ENCODE measurements around the gene RUSF1.
"Not testable (repeated sequence)": the region's sequence is repeated elsewhere in the genome, so short reads cannot be mapped to it uniquely, and the experiment has no call there.

Gene RUSF1

GRCh38 chr16:31507929-31508705 lies at the start of gene RUSF1:
TSS of gene RUSF1 (minus strand) at chr16:31508391. CDS start at chr16:31508373, 18 bp downstream.
- peak; percentile 81 for DNase-seq (ENCODE audit: low spot score)

DNA sequence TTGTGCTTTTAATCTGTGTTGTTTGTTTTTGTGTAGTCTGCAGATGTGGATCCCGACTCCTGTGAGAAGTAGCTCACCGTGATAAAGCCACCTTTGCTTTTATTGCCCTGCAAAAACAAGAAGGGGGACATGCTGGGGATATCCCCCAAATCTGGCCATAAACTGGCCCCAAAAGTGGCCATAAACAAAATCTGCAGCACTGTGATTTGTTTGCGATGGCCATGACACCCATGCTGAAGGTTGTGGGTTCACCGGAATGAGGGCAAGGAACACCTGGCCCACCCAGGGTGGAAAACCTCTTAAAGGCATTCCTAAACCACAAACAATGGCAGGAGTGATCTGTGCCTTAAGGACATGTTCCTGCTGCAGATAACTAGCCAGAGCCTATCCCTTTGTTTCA lies 34.6 kb upstream of the RUSF1 start:
- DNase-seq (ENCODE audit: low spot score), result no peak

GRCh38 chr16:31539762-31540161 lies 31.6 kb upstream of the RUSF1 start:
- DNase-seq (ENCODE audit: low spot score), result not testable (repeated sequence)

DNA sequence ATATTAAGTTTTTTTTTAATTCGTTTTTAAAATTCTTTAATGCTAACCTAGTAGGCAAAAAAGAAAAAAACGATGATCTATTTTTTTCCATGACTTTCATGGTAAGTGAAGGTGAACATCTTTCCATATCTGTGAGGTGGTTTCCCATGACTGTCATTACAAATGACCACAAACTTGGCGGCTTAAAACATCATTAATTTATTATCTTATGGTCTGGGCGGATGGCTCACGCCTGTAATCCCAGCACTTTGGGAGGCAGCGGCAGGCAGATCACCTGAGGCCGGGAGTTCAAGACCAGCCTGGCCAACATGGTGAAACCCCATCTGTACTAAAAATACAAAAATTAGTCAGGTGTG lies 30.0 kb upstream of the RUSF1 start:
- not testable (repeated sequence) for DNase-seq (ENCODE audit: low spot score)

GRCh38 chr16:31537362-31538242 lies 29.4 kb upstream of the RUSF1 start:
- DNase-seq (ENCODE audit: low spot score), result no peak

GRCh38 chr16:31536804-31537361 lies 28.7 kb upstream of the RUSF1 start:
- no peak for DNase-seq (ENCODE audit: low spot score)

GRCh38 chr16:31535737-31536136 lies 27.5 kb upstream of the RUSF1 start:
- DNase-seq (ENCODE audit: low spot score), result no peak

DNA sequence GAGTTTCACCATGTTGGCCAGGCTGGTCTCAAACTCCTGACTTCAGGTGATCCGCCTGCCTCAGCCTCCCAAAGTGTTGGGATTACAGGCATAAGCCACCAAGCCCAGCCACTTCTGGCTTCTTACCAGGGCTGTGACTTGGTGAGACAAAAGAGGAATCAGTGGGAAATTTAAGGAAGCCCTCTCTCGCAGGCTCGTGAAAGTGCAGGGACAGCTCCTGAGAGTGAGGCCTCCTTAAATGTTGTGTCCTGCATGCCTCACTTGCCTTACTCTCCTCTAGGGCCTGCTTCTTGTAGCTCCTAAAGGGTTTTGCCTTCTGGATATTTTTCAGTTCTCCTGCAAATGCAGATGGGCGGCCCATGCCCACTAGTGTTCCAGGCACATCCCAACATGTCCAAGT lies 24.7 kb upstream of the RUSF1 start:
- no peak for DNase-seq (ENCODE audit: low spot score)

DNA sequence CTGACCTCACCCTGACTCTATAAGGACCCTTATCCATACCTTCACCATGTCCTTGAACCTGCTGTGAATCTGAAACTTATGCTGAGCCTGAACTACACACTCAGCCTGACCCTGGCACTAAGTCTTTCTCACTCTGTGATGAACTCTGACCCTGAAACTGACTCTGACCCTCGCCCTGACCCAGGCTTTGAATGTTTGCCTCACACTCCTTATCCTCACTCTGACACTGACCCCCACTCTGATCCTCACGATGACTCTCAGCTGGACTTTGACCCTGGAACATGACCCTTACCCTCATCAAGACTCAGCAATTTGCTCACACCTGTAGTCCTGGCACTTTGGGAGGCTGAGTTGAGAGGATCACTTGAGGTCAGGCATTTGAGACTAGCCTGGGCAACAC lies 23.9 kb upstream of the RUSF1 start:
- DNase-seq (ENCODE audit: low spot score), result no peak

DNA sequence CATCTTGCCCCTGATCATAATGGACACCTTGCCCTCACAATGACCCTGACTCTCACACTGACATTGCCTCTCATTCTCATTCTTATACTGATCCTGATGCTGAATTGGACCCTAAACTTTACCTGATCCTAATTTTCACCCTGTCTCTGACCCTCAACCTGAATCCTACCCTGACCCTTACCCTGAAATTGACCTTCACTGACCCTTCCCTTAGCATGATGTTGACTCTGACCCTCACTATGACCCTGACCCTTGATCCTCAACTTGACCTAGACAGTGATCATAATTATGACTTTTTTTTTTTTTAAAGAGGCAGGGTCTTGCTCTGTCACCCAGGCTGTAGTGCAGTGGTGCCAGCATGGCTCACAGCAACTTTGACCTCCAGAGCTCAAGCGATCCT lies 22.9 kb upstream of the RUSF1 start:
- DNase-seq (ENCODE audit: low spot score), result no peak

DNA sequence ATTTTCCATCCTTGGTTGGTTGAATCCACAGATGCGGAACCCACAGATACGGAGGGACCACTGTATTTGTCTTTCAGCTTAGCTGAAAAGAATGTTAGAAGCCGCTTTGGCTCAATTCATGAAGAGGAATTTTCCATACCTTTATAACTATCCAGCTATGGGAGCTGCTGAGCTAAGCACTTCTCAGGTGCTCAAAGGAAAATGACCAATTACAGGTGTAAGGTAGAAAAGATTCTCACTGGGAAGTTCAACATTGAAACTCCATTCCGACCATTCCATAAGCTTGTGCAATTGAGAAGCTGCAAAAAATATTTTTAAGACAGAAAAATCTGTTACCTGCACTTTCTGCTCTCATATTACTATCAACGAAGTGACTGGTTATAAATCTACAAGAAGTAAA lies 22.2 kb upstream of the RUSF1 start:
- no peak for DNase-seq (ENCODE audit: low spot score)

GRCh38 chr16:31529937-31530312 lies 21.7 kb upstream of the RUSF1 start:
- DNase-seq (ENCODE audit: low spot score), result no peak

DNA sequence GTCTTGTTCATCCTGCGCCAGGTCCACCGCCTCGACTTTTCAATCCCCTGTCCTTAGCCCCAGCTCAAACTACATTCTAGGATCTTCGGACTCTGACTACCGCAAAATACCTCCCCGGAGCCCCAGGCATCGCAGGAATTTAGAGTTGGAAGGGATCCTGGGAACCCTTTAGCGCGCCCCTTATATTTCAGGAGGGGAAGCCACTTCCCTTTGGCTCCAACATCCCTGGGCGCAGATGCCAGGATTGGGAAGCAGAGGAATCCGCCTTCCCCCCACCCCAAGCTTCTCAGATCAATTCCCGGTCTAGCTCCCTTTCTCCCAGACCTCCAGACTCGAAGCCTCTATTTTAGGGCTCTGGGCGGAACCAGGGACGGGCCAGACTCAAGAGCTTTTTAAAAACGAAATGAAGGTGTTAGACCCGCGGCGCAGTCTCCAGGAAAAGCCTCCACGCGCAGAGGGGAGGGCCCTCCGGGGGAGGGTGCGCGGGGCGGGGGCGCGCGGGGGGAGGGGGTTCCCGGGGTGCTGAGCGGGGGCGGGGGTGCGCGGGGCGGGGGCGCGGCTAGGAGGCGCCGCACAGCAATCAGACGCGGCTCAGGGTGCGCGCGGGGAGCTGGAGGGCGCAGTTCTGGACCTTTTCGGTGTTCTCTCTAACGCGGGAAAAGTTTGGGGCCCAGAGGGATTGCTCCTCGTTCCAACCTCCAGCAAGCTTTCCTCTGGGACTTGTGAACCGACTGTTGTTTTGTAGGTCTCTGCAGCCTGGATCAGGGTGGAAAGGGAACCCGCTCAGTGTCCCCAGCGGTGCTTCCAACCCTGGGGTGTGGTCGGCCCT lies 21.1 kb upstream of the RUSF1 start:
- no peak for DNase-seq (ENCODE audit: low spot score)

DNA sequence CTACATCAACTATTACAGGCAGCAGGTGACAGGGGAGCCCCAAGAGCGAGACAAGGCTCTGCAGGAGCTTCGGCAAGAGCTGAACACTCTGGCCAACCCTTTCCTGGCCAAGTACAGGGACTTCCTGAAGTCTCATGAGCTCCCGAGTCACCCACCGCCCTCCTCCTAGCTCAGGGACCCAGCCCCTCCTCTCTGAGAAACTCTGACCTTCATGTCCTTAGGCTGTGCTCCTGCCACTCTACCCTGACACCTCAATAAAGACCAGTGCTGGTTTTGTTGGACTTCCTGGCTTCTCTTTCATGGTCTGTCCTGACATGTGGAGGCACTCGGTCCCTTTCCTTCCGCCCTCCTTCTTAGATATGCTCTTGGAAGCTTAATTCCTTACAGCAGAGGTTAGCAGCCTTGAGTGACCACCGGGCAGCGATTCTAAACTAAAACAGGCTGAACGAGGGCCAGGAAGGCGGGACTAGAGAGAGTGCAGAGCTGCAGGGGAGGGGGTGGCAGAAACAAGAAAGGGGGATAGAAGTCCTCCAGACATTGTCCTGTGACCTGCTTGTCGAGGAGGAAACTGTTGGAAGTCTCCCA lies 20.4 kb upstream of the RUSF1 start:
- DNase-seq (ENCODE audit: low spot score), result no peak

GRCh38 chr16:31527734-31528274 lies 19.6 kb upstream of the RUSF1 start, which contains the start of gene AHSP:
TSS of gene AHSP (plus strand) at chr16:31527900. CDS start at chr16:31528140, 240 bp downstream.
- no peak for DNase-seq (ENCODE audit: low spot score)

- DNase-seq (ENCODE audit: low spot score), result no peak
Observed at GRCh38 chr16:31525113-31525512, 16.9 kb upstream of the RUSF1 start.

- DNase-seq (ENCODE audit: low spot score), result not testable (repeated sequence)
Observed at GRCh38 chr16:31523768-31524167, 15.6 kb upstream of the RUSF1 start.

DNA sequence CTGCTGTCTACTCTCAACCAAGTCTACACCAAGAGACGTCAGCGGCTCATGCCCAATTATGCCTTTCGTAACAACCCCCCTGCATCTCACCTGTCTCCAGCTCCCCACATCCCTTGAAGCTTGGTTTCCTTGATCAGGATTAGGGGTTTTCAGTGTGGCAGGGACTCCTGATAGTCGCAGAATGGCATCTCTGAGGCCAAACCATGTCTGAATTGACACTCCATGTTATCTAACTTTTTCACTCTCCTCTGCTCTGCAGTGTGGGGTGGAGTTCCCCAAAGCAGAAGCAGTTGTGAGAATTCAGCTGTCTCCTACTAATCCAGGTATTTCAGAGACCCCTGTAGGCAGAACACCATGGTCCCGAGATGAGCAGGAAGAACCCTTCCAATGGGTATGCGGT lies 13.9 kb upstream of the RUSF1 start:
- no peak for DNase-seq (ENCODE audit: low spot score)

GRCh38 chr16:31521368-31521767 lies 13.2 kb upstream of the RUSF1 start:
- no peak for DNase-seq (ENCODE audit: low spot score)

- no peak for DNase-seq (ENCODE audit: low spot score)
Observed at GRCh38 chr16:31519759-31520431, 11.7 kb upstream of the RUSF1 start.

Measured in CD4-positive, alpha-beta T cell treated with Interleukin-6 at 100 ng/mL for 8 hours (primary cell).